GM12878 (cell line): ENCODE results near the gene GAMT. TPM values are rescaled to one million over a fixed set of nuclear protein-coding genes. Genes with fewer than 3 reads are reported as not detected.

Experiments
- ATAC-seq: fragments of 200-7000 bp; cut with Tn5 transposase; 3 replicates; pipeline ENCODE4 v1.9.1; 2020; ENCODE audit warnings: mild to moderate bottlenecking, moderate library complexity
- BruUV-seq: library from RNA; stranded (reverse); fragments of 400-500 nt; replicated peaks from 2 replicates; lab custom pipeline; 2021; lab: Mats Ljungman, UMichigan
- CTCF ChIA-PET: fragments of 300-600 bp; sonication (Branson Sonifier 250); formaldehyde crosslinking; extraction: SDS; loops from one replicate; lab custom pipeline; 2021; ENCODE audit warnings: inconsistent platforms; lab: Yijun Ruan, JAX
- POLR2A ChIA-PET: fragments of 350-600 bp; formaldehyde crosslinking; extraction: SDS; loops from one replicate; lab custom pipeline; 2021; ENCODE audit warnings: inconsistent platforms; lab: Charles Lee
- RAD21 ChIA-PET: fragments of 300-600 bp; sonication (Branson Sonifier 250); formaldehyde crosslinking; loops from one replicate; lab custom pipeline; 2023; ENCODE audit warnings: antibody characterized with exemption; ENCODE audit not compliant: unreplicated experiment; lab: Charles Lee
- SMC1A ChIA-PET: fragments of 300-600 bp; sonication (Branson Sonifier 250); formaldehyde crosslinking; loops from one replicate; lab custom pipeline; 2023; ENCODE audit not compliant: unreplicated experiment, uncharacterized antibody; lab: Charles Lee
- DNase-seq: peaks from one replicate; pipeline ENCODE4 v3.0.0-alpha.2; 2011; ENCODE audit warnings: low read depth, low spot score
- FAIRE-seq: peaks from 3 replicates; lab custom pipeline; 2011; peaks lifted over from hg19 to GRCh38; lab: Jason Lieb, UNC
- H2AFZ ChIP-seq: 2 replicates; pipeline ENCODE4 v1.6.0; 2011; ENCODE audit warnings: low read depth, low read length, control low read depth; ENCODE audit not compliant: control insufficient read depth
- H3K27ac ChIP-seq: 2 replicates; pipeline ENCODE4 v1.5.1; 2011; ENCODE audit warnings: control low read depth; ENCODE audit not compliant: control insufficient read depth, insufficient read depth
- H3K27me3 ChIP-seq, 2 experiments: replicated peaks in 1 of 2; 2 replicates each; pipeline versions ENCODE4 v1.6.0 to v1.6.1; 2011; ENCODE audit warnings: low read length in 1 of 2; ENCODE audit not compliant: control insufficient read depth in 2 of 2, insufficient read depth in 2 of 2
- H3K36me3 ChIP-seq, 2 experiments: 2 replicates each; pipeline ENCODE4 v1.5.1; 2011; ENCODE audit warnings: low read length in 1 of 2; ENCODE audit not compliant: control insufficient read depth in 2 of 2, insufficient read depth in 2 of 2
- H3K4me1 ChIP-seq: 2 replicates; pipeline ENCODE4 v1.6.1; 2011; ENCODE audit warnings: mild to moderate bottlenecking, low read length, moderate library complexity, mixed read lengths; ENCODE audit not compliant: control insufficient read depth, insufficient read depth
- H3K4me2 ChIP-seq: 2 replicates; pipeline ENCODE4 v1.6.0; 2011; ENCODE audit warnings: control low read depth; ENCODE audit not compliant: control insufficient read depth, insufficient read depth
- H3K4me3 ChIP-seq: fragments of 200-600 bp; sonication (generic); 2 replicates; pipeline ENCODE4 v1.5.1; 2016
- H3K79me2 ChIP-seq: 2 replicates; pipeline ENCODE4 v1.6.0; 2011; ENCODE audit warnings: low read length; ENCODE audit not compliant: control insufficient read depth, insufficient read depth
- H3K9ac ChIP-seq: 2 replicates; pipeline ENCODE4 v1.8.0; 2011; ENCODE audit warnings: low read length, control low read depth, mixed read lengths; ENCODE audit not compliant: control insufficient read depth, insufficient read depth
- H3K9me3 ChIP-seq: replicated peaks from 3 replicates; pipeline ENCODE4 v1.5.1; 2011; ENCODE audit warnings: mild to moderate bottlenecking, low read length; ENCODE audit not compliant: control insufficient read depth, insufficient read depth
- H4K20me1 ChIP-seq: 2 replicates; pipeline ENCODE4 v1.6.0; 2011; ENCODE audit not compliant: control insufficient read depth, insufficient read depth
- HDGF ChIP-seq: fragments of 450-650 bp; IDR thresholded peaks from 2 replicates; pipeline ENCODE4 v1.6.1; 2016; ENCODE audit warnings: antibody characterized with exemption
- MTA3 ChIP-seq: IDR thresholded peaks from 2 replicates; pipeline ENCODE4 v1.6.1; 2012; ENCODE audit warnings: low read length, inconsistent platforms, borderline replicate concordance
- NFYA ChIP-seq: IDR thresholded peaks from 2 replicates; pipeline ENCODE4 v1.6.1; 2011; ENCODE audit warnings: low read depth, mild to moderate bottlenecking, low read length, improper control_type of control experiment, borderline replicate concordance
- POLR2AphosphoS5 ChIP-seq: IDR thresholded peaks from 2 replicates; pipeline ENCODE4 v1.6.1; 2011; ENCODE audit warnings: mild to moderate bottlenecking, low read length, inconsistent platforms
- SMARCA5 ChIP-seq: fragments of 450-650 bp; IDR thresholded peaks from 2 replicates; pipeline ENCODE4 v1.6.1; 2017; ENCODE audit warnings: mild to moderate bottlenecking
- ZBTB4 ChIP-seq: fragments of 450-650 bp; formaldehyde crosslinking; IDR thresholded peaks from 2 replicates; pipeline ENCODE4 v1.4.0; 2022; ENCODE audit warnings: mild to moderate bottlenecking, moderate library complexity
- WGBS: methylation state at CpG from one replicate; pipeline ENCODE4 v1.1.6; 2016; ENCODE audit warnings: low lambda C conversion rate; ENCODE audit not compliant: insufficient replicate concordance, insufficient coverage; ENCODE audit errors: missing lambda C conversion rate; 5-methylcytosine and 5-hydroxymethylcytosine counted together
- in situ Hi-C: fragments of 300-500 bp; cut with MboI; formaldehyde crosslinking; loops from 9 replicates; pipeline ENCODE4 v1.14.3; 2018; ENCODE audit warnings: mixed read lengths
- intact Hi-C: fragments of 100-400 bp; cut with micrococcal nuclease; formaldehyde crosslinking; loops from one replicate; pipeline ENCODE4 v1.14.2; 2022; ENCODE audit not compliant: unreplicated experiment
- polyA plus RNA-seq, 11 experiments: library from polyadenylated mRNA; depleted of rRNA in 4 of 11; unstranded in 6 of 11; stranded (reverse) in 5 of 11; fragments of >200 nt; fragmentation: Nextera tagmentation in 4 of 11; fragmentation: Illumina TruSeq in 1 of 11; extraction: Ambion mirVana in 4 of 11; extraction: Trizol in 1 of 11; gene quantifications; 1 replicate in 1 of 11; 2 replicates in 10 of 11; pipeline versions ENCODE4 v1.2.1 to v1.2.3, GENCODE V29; 2011 to 2016; ENCODE audit warnings: inconsistent platforms in 2 of 11, missing spikeins in 2 of 11, low read depth in 1 of 11
- total RNA-seq, 4 experiments: library from RNA; depleted of rRNA in 3 of 4; stranded (reverse); fragments of >200 nt in 3 of 4; fragmentation: Illumina TruSeq in 1 of 4; extraction: Trizol in 1 of 4; gene quantifications; 2 replicates each; pipeline versions ENCODE4 v1.2.1 to v1.2.3, GENCODE V29; 2013 to 2021

Gene GAMT
- total and polyA plus RNA-seq, 10 of the 15 experiments (the other 5 are each of a cell fraction or from before 2014, with no cell fraction given), result 1.6 to 131 (median 38.8) TPM

DNA sequence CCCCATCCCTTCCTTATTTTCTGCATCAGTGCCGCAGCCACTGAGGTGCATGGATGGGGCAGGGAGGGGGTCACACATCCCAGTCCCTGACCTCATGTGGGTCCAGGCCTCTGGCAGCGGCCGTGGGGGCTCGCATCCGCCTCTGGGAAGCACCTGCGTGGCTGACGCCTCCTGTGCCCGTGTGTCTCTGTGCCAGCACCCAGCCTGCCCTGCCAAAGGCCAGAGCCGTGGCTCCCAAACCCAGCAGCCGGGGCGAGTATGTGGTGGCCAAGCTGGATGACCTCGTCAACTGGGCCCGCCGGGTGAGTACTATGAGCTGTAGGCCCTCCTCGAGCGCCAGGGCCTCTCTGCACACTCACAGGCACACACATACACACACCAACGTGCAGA lies 12.7 kb downstream of the GAMT start:
- 99% methylated on average over 16 of the region's 17 CpGs for WGBS
- no peaks in the 10 kb centered on the region for H3K27me3 ChIP-seq
- intact Hi-C loops (no loop called here), in situ Hi-C loops (no loop called here)
- no peak overlapping the region for H3K9ac ChIP-seq
- CTCF ChIA-PET, result no interaction called here
- H4K20me1 ChIP-seq, result no peaks in the 10 kb centered on the region
- BruUV-seq, result no TSS peak
- peaks cover 11% of the 10 kb centered on the region for H3K79me2 ChIP-seq
- ATAC-seq (no peak), FAIRE-seq (no peak), DNase-seq (no peak)
- SMC1A ChIA-PET, result no interaction called here
- RAD21 ChIA-PET, result no interaction called here
- H3K27ac ChIP-seq, result no peak overlapping the region
- no peak overlapping the region for H3K4me3 ChIP-seq
- no peak for TF ChIP-seq SMARCA5
- no peak for TF ChIP-seq MTA3
- no peak for TF ChIP-seq NFYA
- no peak for TF ChIP-seq ZBTB4 (CRISPR knock-in tag)
- no peak for TF ChIP-seq HDGF
- TF ChIP-seq POLR2AphosphoS5, result no peak
- no peaks in the 10 kb centered on the region for H3K9me3 ChIP-seq
- no peak overlapping the region for H2AFZ ChIP-seq
- no peaks in the 10 kb centered on the region for H3K4me1 ChIP-seq
- H3K4me2 ChIP-seq, result no peak overlapping the region
- peaks cover 10% of the 10 kb centered on the region in 2 experiments for H3K36me3 ChIP-seq
- POLR2A ChIA-PET, result no interaction called here
